Bronchial epithelial cell (primary cell): Measurements from ENCODE around the gene AGAP9. TPM values are rescaled to one million over a fixed set of nuclear protein-coding genes. Genes with fewer than 3 reads are reported as not detected.
"Not testable (repeated sequence)": the region's sequence is repeated elsewhere in the genome, so short reads cannot be mapped to it uniquely, and the experiment has no call there.

Source experiments
- DNase-seq: peaks from one replicate; pipeline ENCODE4 v3.0.0-alpha.2; 2010; ENCODE audit warnings: low read depth
- FAIRE-seq: peaks from 2 replicates; lab custom pipeline; 2011; peaks lifted over from hg19 to GRCh38; lab: Jason Lieb, UNC
- H3K27me3 ChIP-seq: 2 replicates; pipeline ENCODE4 v1.5.1; 2011; ENCODE audit warnings: low read length; ENCODE audit not compliant: control insufficient read depth, insufficient read depth
- H3K36me3 ChIP-seq: 2 replicates; pipeline ENCODE4 v1.5.1; 2011; ENCODE audit warnings: low read length; ENCODE audit not compliant: control insufficient read depth, insufficient read depth
- H3K4me3 ChIP-seq: 2 replicates; pipeline ENCODE4 v1.5.1; 2011; ENCODE audit warnings: mild to moderate bottlenecking, low read depth, low read length, control low read depth
- CTCF ChIP-seq: IDR thresholded peaks from 2 replicates; pipeline ENCODE4 v1.5.1; 2011; ENCODE audit warnings: mild to moderate bottlenecking, moderate library complexity, low read length, control low read depth, inconsistent platforms; ENCODE audit not compliant: insufficient read depth, severe bottlenecking
- total RNA-seq: library from RNA; depleted of rRNA; stranded (reverse); fragments of >200 nt; gene quantifications from 2 replicates; pipeline ENCODE4 v1.2.1, GENCODE V29; 2014

The AGAP9 gene
- total RNA-seq, 1 donor from 2014 or later: 3.7 TPM

GRCh38 chr10:47461261-47461687, 62.2 kb downstream of the AGAP9 start:
- H3K4me3 ChIP-seq, H3K27me3 ChIP-seq: not testable (repeated sequence)
- peak; percentile 68 for DNase-seq

GRCh38 chr10:47458466-47459154, 64.8 kb downstream of the AGAP9 start:
- Histone ChIP-seq H3K4me3 (no peak overlapping the region), H3K36me3 (no peaks in the 10 kb centered on the region), H3K27me3 (peaks cover 2% of the 10 kb centered on the region)
- no peak for TF ChIP-seq CTCF
- DNase-seq (peak; percentile 74), FAIRE-seq (no peak)

More at GRCh38 chr10:47461261-47461687, 62.2 kb downstream of the AGAP9 start:
- not testable (repeated sequence) for FAIRE-seq, H3K36me3 ChIP-seq
- peak; percentile 35 for TF ChIP-seq CTCF

- no peak for DNase-seq
- H3K4me3 ChIP-seq: no peak overlapping the region
- H3K36me3 ChIP-seq: no peaks in the 10 kb centered on the region
- H3K27me3 ChIP-seq: peaks cover 2% of the 10 kb centered on the region
- TF ChIP-seq CTCF: no peak
- FAIRE-seq: no peak
Observed at GRCh38 chr10:47457826-47458225, 65.6 kb downstream of the AGAP9 start.

DNA sequence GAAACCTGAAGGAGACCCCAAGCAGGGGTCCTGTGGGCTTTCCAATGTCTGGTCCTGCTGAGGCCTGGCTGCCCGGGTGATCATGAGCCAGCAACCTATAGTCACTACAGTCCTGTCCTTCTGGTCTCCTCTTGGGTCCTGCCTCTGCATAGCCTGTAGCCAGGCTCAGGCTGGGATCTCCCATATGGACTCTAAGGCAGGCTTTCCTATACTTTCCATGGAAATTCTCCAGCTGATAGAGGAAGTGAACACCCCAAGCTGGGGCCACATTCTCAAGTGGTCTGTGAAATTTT, 66.0 kb downstream of the AGAP9 start:
- no peak for TF ChIP-seq CTCF
- DNase-seq (no peak), FAIRE-seq (no peak)
- no peaks in the 10 kb centered on the region for H3K36me3 ChIP-seq
- no peak overlapping the region for H3K4me3 ChIP-seq
- peaks cover 2% of the 10 kb centered on the region for H3K27me3 ChIP-seq

GRCh38 chr10:47456794-47457527, 66.5 kb downstream of the AGAP9 start:
- no peak for DNase-seq
- Histone ChIP-seq H3K27me3 (peaks cover 2% of the 10 kb centered on the region), H3K4me3 (no peak overlapping the region), H3K36me3 (no peaks in the 10 kb centered on the region)
- no peak for FAIRE-seq
- TF ChIP-seq CTCF: no peak
